SK-N-MC (cell line): Measurements from ENCODE around the gene GABRG3.

Source experiments
- EZH2 ChIP-seq: fragments of 200-600 bp; sonication (generic); IDR thresholded peaks from one replicate; pipeline ENCODE4 v1.6.1; 2017; ENCODE audit warnings: antibody characterized with exemption
- POLR2AphosphoS5 ChIP-seq: IDR thresholded peaks from 2 replicates; pipeline ENCODE4 v1.6.1; 2012; ENCODE audit warnings: mild to moderate bottlenecking, low read depth, low read length, borderline replicate concordance

DNA sequence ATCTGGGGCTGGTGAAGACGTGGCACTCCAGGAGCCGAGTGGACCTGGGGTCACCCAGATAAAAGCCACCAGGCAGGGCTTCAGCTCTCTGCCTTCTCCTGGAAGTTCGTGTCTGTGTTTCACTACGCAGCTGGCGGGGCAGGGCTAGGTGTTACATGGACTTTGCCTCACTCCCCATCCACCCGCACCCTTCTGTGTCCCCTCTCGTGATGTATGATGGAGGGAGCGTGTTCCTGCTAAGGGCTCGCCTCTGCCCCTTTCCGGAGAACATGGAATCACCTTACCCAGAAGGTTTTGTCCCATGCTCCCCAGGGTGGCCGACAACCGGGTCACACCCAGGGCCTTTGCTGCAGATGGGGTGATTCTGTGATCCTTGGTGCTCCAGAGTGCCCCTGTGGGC is 96.2 kb downstream of the GABRG3 start:
- TF ChIP-seq POLR2AphosphoS5, result no peak
- TF ChIP-seq EZH2, result no peak
